Globus pallidus (tissue), 1 donor: ENCODE data around the gene MICAL2.

ENCODE experiments used
- DNase-seq: peaks from one replicate; pipeline ENCODE4 v3.0.0-alpha.2; 2015; ENCODE audit warnings: low spot score

Gene MICAL2

GRCh38 chr11:12171921-12172320 lies 61.5 kb downstream of the MICAL2 start:
- DNase-seq: no peak

GRCh38 chr11:12172493-12173013 lies 62.2 kb downstream of the MICAL2 start:
- no peak for DNase-seq

DNA sequence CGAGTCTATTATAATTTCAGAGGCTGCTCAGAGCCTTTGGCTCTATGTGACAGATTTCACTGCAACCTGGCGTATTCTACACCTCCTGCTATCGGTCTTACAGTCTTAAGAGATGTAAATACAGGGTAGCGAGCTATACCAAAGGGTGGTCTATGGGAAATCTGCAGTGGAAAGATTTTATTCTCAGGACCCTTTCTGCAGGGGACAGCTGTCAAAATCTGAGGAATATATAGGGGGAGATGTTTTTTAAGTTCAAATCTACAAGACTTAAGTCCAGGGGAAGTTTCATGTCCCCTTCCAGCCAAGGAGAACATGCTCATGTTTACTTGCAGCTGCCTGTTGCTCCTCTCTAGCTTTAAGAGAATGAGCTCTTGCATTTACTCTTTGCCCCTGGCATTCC lies 62.7 kb downstream of the MICAL2 start:
- no peak for DNase-seq

DNA sequence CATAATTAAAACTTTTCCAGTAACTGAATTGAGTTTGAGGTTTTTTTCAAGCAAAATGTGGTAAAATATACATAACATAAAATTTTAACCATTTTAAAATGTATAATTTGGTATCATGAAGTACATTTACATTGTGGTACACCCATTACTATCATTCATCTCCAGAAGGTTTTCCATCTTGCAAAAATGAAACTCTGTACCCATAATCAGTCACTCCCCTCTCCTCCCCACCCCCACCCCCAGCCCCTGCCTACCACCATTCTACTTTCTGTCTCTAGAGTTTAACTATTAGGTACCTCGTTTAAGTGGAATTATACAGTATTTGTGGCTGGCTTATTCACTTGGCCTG lies 63.7 kb downstream of the MICAL2 start:
- DNase-seq: no peak

- DNase-seq: no peak
Observed at GRCh38 chr11:12174477-12175143, 64.2 kb downstream of the MICAL2 start.

DNA sequence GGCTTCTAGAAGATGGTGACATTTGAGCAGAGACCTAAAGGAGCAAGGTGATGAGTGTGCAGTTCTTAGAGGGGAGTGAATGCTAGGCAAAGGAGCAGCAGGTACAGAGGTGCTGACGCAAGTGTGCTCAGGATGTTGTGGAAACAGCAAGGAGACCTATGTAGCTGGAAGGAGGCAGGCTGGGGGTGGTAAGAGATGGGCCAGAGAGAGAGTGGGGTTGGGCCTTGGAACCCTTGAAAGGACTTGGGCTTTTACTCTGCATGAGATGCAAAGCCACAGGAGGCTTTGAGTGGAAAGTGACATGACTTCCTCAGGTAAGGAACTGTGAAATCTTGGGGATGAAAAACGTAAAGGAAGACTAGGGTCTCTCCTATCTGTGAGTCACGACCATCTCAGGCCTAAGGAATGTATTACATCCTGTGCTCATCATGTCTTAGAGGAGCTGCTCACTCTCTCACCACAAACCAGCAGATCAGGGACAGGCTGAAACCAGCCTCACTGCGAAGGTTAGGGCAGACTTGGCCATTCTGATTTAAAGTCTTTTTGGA lies 65.4 kb downstream of the MICAL2 start:
- DNase-seq: no peak

DNA sequence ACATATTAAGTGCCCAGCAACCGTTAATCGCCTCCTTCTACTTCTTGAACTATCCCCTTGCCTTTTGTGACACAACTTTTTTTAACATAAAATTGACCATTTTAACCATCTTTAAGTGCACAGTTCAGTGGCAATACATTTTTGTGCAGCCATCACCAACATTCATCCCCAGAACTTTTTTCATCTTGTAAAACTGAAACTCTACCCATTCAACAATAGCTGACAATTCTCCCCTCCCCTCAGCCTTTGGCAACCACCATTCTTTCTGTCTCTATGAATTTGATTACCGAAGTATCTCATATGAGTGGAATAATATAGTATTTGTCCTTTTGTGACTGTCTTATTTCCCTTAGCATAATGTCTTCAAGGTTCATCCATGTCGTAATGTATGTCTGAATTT lies 66.0 kb downstream of the MICAL2 start:
- DNase-seq: no peak

- DNase-seq: no peak
Observed at GRCh38 chr11:12177739-12178338, 67.4 kb downstream of the MICAL2 start.

DNA sequence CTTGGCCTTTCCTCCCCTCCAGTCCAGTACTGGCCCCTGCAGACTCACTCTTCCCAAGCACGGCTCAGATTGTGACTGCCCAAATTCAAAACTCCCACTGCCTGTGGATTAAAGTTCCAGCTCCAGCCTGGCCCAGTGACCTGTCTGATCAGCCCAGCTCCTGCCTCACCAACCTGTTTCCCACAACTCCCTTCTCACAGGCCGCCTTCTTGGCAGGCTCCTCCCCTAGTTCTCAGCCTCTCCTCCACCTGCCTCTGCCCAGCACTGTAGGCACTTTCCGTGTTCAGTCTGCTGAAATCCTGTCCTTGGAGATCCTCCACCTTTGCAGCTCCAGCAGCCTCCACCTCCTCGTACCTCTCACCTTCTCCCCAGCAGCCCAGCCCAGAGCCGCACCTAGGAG lies 68.6 kb downstream of the MICAL2 start:
- DNase-seq: no peak

- no peak for DNase-seq
Observed at GRCh38 chr11:12179531-12179930, 69.1 kb downstream of the MICAL2 start.

GRCh38 chr11:12180257-12181205 lies 70.1 kb downstream of the MICAL2 start:
- DNase-seq: no peak

DNA sequence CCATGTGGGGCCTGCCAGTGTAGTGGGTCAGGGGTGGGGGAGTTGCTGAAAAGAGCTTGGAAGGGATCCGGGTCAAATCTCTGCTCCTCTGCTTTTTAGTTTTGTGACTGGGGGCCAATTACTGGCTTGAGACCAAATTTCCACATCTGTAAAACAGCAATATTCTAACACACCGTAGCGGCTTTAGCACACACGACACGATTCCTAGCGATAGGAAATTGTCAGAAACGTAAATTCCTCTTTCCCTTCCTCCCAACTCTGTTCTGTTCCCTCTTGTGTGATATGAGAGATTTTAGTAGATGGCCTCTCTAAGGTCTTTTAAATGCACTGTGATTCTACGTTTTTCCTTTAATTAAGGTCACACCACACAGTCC lies 71.9 kb downstream of the MICAL2 start:
- no peak for DNase-seq

DNA sequence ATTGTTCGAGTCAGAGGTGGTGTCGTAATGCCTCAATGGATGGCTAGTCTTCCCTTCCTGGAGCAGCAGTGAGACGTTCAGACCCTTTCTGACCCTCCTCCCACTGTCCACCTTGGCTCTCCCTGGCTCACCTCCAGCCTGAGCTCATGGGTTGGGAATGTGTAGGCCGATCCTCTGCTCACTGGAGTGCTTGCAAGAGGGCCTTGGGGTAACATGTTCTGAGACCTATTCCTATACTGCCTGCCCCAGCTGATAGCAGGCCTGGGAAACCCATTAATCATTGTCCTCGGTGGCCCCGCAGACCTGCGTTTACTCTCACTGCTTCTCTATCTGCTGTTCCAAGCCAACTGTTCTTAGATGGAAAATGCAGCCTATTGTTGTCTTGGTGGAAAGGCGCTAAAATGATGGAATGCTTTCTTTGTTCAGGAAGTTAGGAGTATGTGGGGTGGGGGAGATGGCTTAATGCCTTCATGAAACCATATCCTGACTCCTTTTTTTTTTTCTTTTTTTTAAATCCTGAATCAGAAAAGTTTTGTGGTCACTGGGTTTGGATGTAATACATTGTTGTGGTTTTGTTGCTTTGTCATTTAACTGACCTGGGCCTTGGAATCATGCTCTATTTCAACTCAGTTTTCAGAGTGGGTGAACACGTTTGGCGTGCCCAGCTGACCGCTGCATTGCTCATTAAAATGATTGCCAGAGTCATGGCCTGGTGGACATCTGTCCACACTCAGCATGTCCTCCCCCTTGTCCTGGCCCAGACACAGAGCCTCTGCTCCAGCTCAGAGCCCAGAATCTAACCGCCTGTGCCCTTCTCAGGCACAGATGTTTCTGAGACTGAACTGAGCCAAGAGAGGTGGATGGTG lies 72.5 kb downstream of the MICAL2 start:
- no peak for DNase-seq

- no peak for DNase-seq
Observed at GRCh38 chr11:12183827-12184620, 73.6 kb downstream of the MICAL2 start.

DNA sequence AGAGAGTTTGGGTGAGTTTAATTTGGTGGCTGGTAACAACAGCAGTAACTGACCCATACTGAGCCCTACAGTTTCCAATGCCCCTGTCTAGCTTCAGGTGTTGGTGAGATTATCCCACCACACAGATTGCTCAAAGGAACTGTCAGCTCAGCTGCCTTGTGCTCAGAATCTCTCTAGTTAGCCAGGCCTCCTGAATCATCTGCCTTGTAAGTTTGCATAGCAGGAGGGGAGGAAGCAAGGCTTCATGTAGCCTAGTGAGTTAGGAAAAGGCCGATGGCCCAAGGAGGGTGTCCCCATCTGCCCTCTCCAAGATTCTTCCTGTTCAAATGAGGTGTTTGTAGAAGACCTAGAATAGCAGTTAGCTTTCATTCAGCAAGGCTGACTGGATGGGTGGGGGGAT lies 74.3 kb downstream of the MICAL2 start:
- DNase-seq: no peak

DNA sequence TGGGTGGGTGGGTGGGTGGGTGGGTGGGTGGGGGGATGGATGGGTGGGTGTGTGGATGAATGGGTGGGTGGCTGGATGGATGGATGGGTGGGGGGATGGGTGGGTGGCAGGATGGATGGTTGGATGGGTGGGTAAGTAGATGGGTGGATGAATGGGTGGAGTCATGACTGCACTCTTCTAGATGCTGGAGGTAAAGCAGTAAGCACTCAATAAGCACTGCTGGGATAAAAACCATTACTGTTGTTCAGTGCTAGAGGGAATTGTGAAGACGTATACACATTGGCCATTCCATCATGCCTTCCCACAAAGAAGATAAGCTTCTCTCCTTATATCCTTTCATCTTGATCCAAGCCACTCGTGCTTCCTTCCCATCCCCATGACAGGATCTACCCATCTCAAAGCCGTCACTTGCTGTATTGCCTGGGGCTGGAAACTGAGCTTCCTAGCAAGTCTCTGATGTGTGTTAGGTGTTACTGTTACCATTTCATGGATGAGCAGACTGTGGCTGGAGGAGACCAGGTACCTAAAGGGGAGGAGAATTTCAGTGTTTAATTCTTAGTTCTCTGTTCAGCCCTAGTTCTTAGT lies 74.8 kb downstream of the MICAL2 start:
- DNase-seq: no peak

DNA sequence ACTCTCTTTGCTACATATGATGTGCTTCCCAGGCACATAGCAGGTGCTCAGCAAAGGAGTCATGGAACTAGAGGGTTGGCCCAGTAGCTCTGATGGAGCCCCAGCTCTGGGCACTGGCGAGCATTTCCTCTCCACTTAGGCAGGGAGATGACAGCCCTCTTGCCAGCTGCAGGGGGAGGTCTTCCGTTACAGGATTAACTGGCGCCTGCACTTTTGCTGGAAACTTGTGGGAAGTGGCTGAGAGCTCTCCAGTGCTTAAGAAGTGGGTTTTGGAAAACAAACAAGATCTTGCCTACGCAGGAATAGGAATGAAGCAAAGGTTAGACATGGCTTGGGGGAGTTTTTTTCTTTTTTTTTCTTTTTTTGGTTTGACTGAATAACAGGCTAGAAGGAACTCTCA lies 75.5 kb downstream of the MICAL2 start:
- DNase-seq: no peak

DNA sequence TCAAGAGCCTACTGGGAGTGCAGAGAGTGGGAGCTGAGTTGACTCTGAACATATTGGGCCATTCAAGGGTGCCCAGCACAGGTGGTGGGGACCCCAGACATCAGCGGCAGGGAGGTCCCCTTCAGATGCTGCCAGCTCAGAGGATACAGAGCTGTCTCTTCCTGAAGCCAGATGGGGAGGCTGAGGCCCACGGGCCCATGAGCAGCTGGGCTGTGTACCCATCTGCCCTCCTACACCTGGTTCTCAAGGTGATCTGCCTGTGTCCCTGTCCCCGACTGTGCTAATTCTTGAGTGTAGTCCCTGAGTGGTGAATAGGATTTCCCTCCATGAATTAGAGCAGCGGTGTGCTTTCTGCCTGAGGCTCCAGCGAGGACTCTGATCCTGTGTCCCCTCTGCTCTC lies 76.3 kb downstream of the MICAL2 start:
- DNase-seq: no peak

DNA sequence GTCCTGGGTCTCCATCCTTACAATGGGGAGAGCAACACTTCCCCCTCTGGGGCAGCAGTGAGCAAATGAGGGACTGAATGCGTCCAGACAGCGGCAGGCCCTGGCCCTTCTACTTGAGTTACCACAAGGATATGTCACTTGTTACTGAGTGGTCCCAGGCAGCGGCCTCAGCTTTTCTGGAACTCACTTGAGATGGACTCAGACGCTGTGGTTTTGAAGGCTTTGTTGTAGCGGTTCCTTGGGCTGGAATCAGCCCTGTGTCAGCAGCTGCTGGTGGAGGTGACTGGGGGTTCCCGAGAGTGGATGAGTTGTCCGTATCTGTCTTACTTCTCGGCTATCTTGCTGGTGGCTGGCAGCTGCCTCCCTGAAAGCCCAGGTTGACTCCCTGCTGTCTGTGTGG lies 77.0 kb downstream of the MICAL2 start:
- no peak for DNase-seq

DNA sequence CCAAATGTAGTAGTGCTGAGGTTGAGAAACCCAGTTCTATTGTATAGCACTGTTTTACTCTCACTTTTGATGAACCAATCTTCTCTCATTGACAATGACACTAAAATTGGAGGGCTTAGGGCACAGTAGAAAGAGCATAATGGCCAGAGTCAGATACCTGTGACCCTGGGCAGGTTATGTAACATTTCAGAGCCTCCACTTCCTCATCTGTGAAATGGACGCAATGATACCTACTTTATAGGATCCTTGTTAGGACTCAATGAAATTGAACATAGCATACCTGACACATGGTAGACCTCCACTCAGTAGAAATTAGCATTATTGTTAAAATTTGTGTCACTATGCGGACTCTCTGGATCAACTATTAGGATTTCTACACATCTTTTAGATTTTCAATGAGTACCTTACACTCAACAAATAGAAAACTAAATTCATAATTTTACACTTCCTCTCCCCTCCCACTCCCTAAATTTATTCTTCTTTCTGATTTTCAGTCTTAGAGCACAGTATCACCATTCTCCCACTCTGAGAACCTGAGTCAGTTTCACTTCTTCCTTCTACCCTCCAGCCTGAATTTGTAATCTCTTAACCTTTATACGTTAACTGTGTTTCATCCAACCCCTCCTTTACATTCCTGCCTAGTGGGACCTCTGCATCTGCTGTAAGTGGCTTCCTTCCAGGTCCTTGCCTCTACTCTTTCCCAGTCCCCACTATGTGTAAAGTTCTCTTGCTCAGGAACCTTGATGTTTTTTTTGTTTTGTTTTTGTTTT lies 78.3 kb downstream of the MICAL2 start:
- no peak for DNase-seq
